ENCODE results near the gene PRDM15. TPM values are rescaled to one million over a fixed set of nuclear protein-coding genes. Genes with fewer than 3 reads are reported as not detected.
A peak's percentile ranks its signal among the peaks of the same experiment; 100 is the strongest.

PRDM15 gene
- total RNA-seq, 1 experiment from 2014 or later = 9.8 TPM

DNA sequence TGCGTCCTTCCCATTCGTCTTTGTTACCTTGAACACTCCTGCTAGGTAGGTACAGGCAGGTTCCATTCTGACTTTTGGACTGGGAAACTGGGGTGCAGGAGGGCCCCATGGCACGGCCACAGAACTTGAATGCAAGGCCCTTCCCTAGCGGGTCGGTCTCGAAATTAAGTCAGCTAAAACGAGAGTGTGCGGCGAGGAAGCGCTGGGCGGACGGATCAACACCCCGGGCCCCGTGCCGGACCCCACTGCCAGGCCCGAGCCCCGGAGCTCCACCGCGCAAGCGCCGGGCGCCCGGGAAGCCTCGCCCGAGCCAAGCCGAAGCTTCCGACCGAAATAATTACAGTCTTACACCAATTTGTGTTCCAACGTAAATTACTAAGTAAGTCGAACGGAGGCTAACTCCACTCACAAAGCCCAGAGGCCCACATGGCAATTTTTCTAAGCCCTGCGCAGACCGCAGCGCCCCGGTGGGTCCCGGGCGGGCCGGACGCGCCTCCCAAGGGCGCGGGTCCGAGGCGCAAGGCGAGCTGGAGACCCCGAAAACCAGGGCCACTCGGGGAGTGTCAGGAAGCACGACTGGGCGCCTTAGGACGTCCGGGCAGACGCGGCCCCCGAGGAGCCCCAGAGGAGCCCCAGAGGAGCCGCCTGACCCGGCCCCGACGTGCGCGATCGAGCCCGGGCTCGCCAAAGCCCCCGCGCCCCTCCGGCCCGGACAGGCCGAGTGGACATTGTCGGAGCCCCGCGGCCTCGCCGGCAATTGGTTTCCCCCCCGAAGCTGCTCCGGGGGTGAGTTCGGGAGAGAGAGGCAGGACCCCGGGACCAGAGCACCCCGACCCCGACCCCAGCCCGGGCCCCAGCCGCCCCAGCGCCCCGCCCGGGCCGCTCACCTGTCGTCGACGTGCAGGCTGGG, 112.9 kb downstream of the PRDM15 start:
- H3K4me1 ChIP-seq (ENCODE audit: control insufficient read depth in 1 of 2, insufficient read depth in 2 of 2, low read length in 2 of 2) = peaks cover 33 to 51% of the 10 kb centered on the region in 2 experiments
- TF ChIP-seq ZFX (IDR thresholded peaks at IDR 0.05) = 0 out of 2 replicates have a peak, but pooled peaks have one; percentile 69
- TF ChIP-seq, protein P1, sequence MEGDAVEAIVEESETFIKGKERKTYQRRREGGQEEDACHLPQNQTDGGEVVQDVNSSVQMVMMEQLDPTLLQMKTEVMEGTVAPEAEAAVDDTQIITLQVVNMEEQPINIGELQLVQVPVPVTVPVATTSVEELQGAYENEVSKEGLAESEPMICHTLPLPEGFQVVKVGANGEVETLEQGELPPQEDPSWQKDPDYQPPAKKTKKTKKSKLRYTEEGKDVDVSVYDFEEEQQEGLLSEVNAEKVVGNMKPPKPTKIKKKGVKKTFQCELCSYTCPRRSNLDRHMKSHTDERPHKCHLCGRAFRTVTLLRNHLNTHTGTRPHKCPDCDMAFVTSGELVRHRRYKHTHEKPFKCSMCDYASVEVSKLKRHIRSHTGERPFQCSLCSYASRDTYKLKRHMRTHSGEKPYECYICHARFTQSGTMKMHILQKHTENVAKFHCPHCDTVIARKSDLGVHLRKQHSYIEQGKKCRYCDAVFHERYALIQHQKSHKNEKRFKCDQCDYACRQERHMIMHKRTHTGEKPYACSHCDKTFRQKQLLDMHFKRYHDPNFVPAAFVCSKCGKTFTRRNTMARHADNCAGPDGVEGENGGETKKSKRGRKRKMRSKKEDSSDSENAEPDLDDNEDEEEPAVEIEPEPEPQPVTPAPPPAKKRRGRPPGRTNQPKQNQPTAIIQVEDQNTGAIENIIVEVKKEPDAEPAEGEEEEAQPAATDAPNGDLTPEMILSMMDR (IDR thresholded peaks at IDR 0.05 in 2 of 3, conservative IDR thresholded peaks at IDR 0.05 in 1 of 3; ENCODE audit: borderline replicate concordance in 1 of 3, insufficient read depth in 1 of 3, low read depth in 2 of 3, low read length in 2 of 3) = no peak
- peaks cover 21% of the 10 kb centered on the region for H3K27me3 ChIP-seq (ENCODE audit: insufficient read depth, low read length)
- ChIA-PET POLR2A (interaction anchor here (1.0 kb wide), 1 partner anchor 12 kb away, joined by 4 read pairs; no protein-coding TSS in a partner anchor), CTCF (interaction anchor here (2.6 to 3.9 kb wide), 2 partner anchors 12 to 154 kb away, joined by 16 to 28 read pairs; no protein-coding TSS in a partner anchor), RAD21 (ENCODE audit: low non-redundant PET in 1 of 2, low total read pairs in 2 of 2, uncharacterized antibody in 2 of 2, unreplicated experiment in 2 of 2) (interaction anchor here in 1 of 2 experiments (1.0 to 1.3 kb wide), 2 partner anchors 12 to 103 kb away, joined by 3 read pairs; no protein-coding TSS in a partner anchor)
- H2AFZ ChIP-seq (ENCODE audit: low read depth, low read length, poor library complexity, severe bottlenecking) = no peak overlapping the region
- H4K20me1 ChIP-seq (ENCODE audit: insufficient read depth) = peaks cover 5% of the 10 kb centered on the region; the same call in 1 of the 2 replicates
- DNase-seq (ENCODE audit: low read depth, low spot score) = no peak
- ATAC-seq = peak; percentile 20
- no peaks in the 10 kb centered on the region for H3K9me2 ChIP-seq (ENCODE audit: insufficient read depth)
- peak overlapping the region; percentile 60; the same call in 1 of the 2 replicates for H3K27ac ChIP-seq (ENCODE audit: low read depth, low read length)
- H3K4me3 ChIP-seq (replicated peaks in 1 of 2; ENCODE audit: low read depth in 1 of 2, low read length in 2 of 2) = peak overlapping the region; percentile 74 to 81
- H3K36me3 ChIP-seq (ENCODE audit: control insufficient read depth in 1 of 2, insufficient read depth in 2 of 2, low read length in 2 of 2) = no peaks in the 10 kb centered on the region; a peak in 1 of 4 replicates
- H3K9ac ChIP-seq (ENCODE audit: low read length) = peak overlapping the region; percentile 83
- H3K4me2 ChIP-seq (ENCODE audit: low read length) = peak overlapping the region; percentile 94
- BruUV-seq (replicated peaks) = no TSS peak
- H3K79me2 ChIP-seq (ENCODE audit: insufficient read depth, low read length) = peaks cover 53% of the 10 kb centered on the region
- H3K9me3 ChIP-seq (ENCODE audit: control insufficient read depth in 1 of 2, insufficient read depth in 1 of 2, low read depth in 1 of 2, low read length in 2 of 2) = no peaks in the 10 kb centered on the region
- intact Hi-C loops (cut with micrococcal nuclease) = loop anchor here (5.0 kb wide), 1 partner anchor 89 kb away; no protein-coding TSS in a partner anchor

DNA sequence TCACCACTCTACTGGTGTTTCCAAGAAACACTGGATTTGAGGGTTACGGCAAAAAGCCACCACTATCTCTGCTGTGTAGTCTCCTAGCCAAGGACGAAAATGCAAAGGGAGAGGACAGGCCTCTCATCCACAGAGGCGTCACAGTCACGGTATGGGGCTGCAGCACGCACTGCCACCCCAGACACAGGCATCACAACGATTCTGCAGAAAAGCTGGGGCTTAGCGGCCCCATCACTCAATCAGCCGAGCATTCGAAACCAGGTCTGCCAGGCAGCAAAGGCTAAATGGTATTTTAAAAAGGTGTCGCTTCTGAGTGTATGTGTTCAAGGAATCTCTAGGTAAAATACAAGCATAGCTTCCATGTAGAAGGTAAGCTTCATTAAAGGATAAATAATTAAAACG, 113.7 kb downstream of the PRDM15 start:
- H3K4me3 ChIP-seq (replicated peaks in 1 of 2; ENCODE audit: low read depth in 1 of 2, low read length in 2 of 2) = peak overlapping the region; percentile 74 to 81
- H3K9me3 ChIP-seq (ENCODE audit: control insufficient read depth in 1 of 2, insufficient read depth in 1 of 2, low read depth in 1 of 2, low read length in 2 of 2) = no peaks in the 10 kb centered on the region
- no peaks in the 10 kb centered on the region for H3K9me2 ChIP-seq (ENCODE audit: insufficient read depth)
- ChIA-PET RAD21 (ENCODE audit: low non-redundant PET in 1 of 2, low total read pairs in 2 of 2, uncharacterized antibody in 2 of 2, unreplicated experiment in 2 of 2) (interaction anchor here in 1 of 2 experiments (1.0 kb wide), 1 partner anchor 13 kb away, joined by 3 read pairs; no protein-coding TSS in a partner anchor), CTCF (no interaction called here), POLR2A (no interaction called here)
- DNase-seq (ENCODE audit: low read depth, low spot score) = no peak
- H3K4me2 ChIP-seq (ENCODE audit: low read length) = peak overlapping the region; percentile 94
- H4K20me1 ChIP-seq (ENCODE audit: insufficient read depth) = peaks cover 5% of the 10 kb centered on the region; the same call in 1 of the 2 replicates
- peak overlapping the region; percentile 83 for H3K9ac ChIP-seq (ENCODE audit: low read length)
- intact Hi-C loops (cut with micrococcal nuclease) = loop anchor here (5.0 kb wide), 1 partner anchor 88 kb away; no protein-coding TSS in a partner anchor
- no peaks in the 10 kb centered on the region; a peak in 1 of 4 replicates for H3K36me3 ChIP-seq (ENCODE audit: control insufficient read depth in 1 of 2, insufficient read depth in 2 of 2, low read length in 2 of 2)
- TF ChIP-seq CEBPB (IDR thresholded peaks at IDR 0.05; ENCODE audit: low read depth) (no peak), POLR2AphosphoS5 (IDR thresholded peaks at IDR 0.05; ENCODE audit: low read depth, low read length) (no peak), SRF (IDR thresholded peaks at IDR 0.05; ENCODE audit: low read depth) (no peak), RAD21 (IDR thresholded peaks at IDR 0.05; ENCODE audit: low read depth) (no peak), EZH2phosphoT487 (IDR thresholded peaks at IDR 0.05; ENCODE audit: borderline replicate concordance) (no peak), ZFX (IDR thresholded peaks at IDR 0.05) (no peak), TCF7L2 (IDR thresholded peaks at IDR 0.05; ENCODE audit: borderline replicate concordance, extremely low read depth, insufficient read depth, insufficient read length) (no peak), YY1 (IDR thresholded peaks at IDR 0.05; ENCODE audit: extremely low read depth, insufficient replicate concordance, low read depth, low read length) (no peak), ZNF274 (IDR thresholded peaks at IDR 0.05; ENCODE audit: low read depth, low read length) (no peak)
- TF ChIP-seq, protein P2, sequence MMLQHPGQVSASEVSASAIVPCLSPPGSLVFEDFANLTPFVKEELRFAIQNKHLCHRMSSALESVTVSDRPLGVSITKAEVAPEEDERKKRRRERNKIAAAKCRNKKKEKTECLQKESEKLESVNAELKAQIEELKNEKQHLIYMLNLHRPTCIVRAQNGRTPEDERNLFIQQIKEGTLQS (IDR thresholded peaks at IDR 0.05) = no peak
- peaks cover 14% of the 10 kb centered on the region; the same call in 1 of the 2 replicates for H3K27me3 ChIP-seq (ENCODE audit: insufficient read depth, low read length)
- H3K4me1 ChIP-seq (ENCODE audit: control insufficient read depth in 1 of 2, insufficient read depth in 2 of 2, low read length in 2 of 2) = peaks cover 38 to 58% of the 10 kb centered on the region in 2 experiments
- H3K27ac ChIP-seq (ENCODE audit: low read depth, low read length) = no peak overlapping the region
- H2AFZ ChIP-seq (ENCODE audit: low read depth, low read length, poor library complexity, severe bottlenecking) = no peak overlapping the region
- TSS peak; percentile 61 for BruUV-seq (replicated peaks)
- ATAC-seq = no peak
- peaks cover 61% of the 10 kb centered on the region for H3K79me2 ChIP-seq (ENCODE audit: insufficient read depth, low read length)
